NOMO-1 (cell line): ENCODE measurements around the gene GSK3B.
A peak's percentile ranks its signal among the peaks of the same experiment; 100 is the strongest.

ENCODE experiments used
- DNase-seq, 2 experiments: peaks; one replicate each; lab custom pipeline; 2025; ENCODE audit not compliant: unreplicated experiment in 2 of 2; lab: John Stamatoyannopoulos, UW

The GSK3B gene

DNA sequence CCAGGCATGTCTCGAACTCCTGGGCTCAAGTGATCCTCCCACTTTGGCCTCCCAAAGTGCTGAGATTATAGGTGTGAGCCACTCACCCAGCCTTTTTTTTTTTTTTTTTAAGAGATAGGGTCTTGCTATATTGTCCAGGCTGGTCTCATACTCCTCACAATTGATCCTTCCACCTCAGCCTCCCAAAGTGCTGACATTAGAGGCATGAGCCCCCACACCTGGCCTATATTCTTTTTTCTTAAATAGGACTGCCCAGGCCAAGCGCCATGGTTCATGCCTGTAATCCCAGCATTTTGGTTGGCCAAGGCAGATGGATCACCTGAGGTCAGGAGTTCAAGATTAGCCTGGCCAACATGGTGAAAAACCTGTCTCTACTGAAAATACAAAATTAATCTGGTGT lies 299.8 kb downstream of the GSK3B start:
- no peak for DNase-seq

DNA sequence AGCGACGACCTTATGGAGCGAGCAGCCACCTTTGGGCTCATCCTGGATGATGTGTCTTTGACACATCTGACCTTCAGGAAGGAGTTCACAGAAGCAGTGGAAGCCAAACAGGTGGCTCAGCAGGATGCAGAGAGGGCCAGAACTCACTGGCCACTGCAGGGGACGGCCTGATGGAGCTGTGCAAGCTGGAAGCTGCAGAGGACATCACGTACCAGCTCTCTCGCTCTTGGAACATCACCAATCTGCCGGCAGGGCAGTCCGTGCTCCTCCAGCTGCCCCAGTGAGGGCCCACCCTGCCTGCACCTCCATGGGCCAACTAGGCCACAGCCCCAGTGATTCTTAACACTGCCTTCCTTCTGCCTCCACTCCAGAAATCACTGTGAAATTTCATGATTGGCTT lies 302.0 kb downstream of the GSK3B start:
- DNase-seq = no peak

DNA sequence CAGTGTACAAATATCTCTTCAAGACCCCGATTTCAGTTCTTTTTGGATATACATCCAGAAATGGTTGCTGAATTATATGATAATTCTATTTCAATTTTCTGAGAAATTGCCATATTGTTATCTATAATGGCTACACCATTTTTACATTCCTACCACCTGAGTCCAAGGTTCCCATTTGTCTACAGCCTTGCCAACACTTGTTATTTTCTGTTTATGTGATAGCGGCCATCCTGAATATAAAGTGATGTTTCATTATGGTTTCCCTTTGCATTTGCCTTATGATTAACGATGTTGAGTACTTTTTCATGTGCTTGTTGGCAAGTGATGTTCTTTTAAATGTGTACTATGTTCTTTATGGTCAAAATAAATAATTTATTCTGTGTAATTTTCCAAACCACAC lies 303.9 kb downstream of the GSK3B start:
- no peak for DNase-seq

DNA sequence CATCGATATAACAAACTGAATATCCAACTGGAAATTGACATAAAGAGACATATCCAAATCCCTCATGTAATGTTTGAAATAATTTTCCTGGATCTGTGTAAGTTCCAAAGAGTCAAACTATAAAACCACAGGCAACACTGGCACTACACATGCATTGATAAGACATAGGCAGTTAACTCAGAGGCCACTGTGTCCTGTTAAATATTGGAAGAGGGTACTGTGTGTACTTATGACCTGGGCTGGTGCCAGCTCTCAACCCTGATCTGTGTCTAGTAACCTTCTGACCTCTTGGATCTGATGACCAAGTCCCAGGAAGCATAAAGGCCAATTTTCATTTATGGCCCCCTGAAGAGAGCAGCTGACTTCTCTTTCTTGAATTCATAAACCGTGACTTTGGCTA lies 307.8 kb downstream of the GSK3B start:
- no peak for DNase-seq

DNA sequence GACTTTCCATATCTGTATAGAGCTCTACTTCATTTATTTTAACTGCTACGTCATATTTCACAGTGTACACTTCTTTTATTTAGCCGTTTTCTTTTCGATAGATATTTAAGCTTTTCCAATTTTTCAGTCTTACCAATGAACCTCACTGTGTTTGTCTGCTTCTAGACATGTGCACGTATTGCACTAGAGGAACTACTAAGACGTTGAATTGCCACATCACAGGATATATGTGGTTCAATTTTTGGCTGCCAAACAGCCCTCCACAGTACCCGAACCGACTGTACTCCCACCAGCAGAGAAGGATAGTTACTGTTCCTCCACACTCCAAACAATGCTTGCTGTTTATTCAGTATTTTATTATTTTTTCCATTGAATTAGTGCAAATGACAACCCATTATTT lies 310.4 kb downstream of the GSK3B start:
- DNase-seq = peak; percentile 77 to 80

DNA sequence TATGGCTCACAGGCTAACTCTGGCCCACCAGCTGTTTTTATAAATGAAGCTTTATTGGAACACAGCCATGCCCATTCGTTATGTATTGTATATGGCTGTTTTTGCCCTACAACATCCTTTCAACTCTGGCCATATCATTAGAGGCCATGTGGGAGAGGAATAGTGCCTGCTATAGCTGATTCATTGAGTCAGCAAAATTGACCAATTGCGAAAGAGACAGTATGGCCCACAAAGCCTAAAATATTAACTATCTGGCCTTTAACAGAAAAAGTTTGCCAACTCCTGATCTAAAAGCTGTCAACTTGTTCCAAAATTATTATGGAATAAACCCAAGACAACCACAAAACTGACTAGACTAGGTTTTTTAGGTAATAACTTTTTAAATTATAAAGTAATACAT lies 311.0 kb downstream of the GSK3B start:
- no peak for DNase-seq

DNA sequence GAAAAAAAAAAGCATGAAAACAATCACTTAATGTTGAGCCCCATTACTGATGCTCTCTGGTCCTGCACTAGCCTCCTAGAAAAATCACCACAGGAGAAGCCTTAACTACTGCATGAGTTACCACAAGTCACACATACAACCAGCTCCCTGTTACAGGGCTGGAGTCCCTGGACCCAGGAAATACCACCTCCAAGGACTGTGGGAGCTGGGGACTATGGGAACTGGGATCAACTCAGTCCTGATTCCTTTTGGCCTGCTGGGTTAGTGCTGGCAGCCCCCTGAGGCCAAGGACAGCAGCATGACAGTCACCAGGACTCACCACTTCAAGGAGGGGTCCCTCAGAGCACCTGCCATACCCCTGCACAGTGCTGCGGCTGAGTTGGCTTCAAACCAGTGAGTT lies 311.8 kb downstream of the GSK3B start:
- no peak for DNase-seq

DNA sequence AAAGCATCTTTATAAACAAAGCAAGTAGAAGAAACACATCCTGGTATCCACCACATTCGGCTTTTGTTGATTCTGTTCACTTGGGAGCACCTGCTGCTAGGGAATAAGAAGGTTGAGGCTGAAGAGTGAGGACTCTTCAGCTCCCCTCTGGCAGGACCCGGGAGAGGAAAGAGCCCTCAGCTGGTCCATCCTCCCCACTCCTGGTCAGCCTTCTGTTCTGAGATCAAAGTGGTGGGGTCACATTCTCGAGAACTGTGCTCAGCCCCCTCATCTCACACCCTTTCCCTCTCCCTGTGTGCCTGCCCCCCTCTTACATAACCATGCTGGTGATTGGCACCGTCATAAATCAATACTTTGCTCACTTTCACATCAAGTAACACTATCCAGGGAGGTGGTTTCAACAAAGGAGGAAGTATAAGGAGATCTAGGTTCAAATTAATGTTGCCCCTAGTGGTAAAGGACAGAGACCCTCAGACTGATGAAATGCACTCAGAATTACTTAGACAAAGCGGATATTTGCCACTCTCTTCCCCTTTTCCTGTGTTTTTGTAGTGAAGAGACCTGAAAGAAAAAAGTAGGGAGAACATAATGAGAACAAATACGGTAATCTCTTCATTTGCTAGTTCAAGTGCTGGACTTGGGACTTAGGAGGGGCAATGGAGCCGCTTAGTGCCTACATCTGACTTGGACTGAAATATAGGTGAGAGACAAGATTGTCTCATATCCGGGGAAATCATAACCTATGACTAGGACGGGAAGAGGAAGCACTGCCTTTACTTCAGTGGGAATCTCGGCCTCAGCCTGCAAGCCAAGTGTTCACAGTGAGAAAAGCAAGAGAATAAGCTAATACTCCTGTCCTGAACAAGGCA lies 312.7 kb downstream of the GSK3B start, which contains the start of gene NR1I2:
NR1I2 (plus strand) TSS at position 772 of the 869 bp plus-strand sequence.
- peak in 1 of 2 experiments; percentile 51 for DNase-seq

DNA sequence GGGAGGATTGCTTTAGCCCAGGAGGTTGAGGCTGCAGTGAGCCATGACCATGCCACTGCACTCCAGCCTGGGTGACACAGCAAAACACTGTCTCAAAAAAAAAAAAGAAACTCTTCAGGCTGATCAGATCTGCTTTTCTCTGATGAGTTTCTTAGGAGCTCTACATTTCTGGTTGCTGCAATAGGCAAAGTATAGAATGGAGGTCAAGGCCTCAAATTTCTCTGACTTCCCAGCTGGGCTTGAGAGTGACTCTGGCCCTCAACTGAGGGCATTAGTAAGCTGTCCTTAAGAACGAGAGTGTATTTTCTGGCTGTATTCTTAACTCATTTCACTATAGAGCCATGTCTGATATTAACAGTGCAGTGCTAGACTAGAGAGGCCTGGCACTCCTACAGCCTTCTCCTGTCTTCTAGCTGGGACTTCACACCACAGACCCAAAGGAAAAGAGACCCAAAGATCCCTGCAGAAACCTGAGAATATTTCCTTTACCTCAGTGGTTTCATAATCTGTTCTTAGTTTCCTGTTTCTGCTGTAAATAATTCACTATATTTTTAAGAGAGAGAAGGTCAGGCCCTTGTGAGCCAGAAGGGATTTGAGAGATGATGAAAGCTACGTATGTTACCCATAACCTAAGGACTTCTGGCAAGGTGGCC lies 314.4 kb downstream of the GSK3B start:
- DNase-seq = peak in 1 of 2 experiments; percentile 51

DNA sequence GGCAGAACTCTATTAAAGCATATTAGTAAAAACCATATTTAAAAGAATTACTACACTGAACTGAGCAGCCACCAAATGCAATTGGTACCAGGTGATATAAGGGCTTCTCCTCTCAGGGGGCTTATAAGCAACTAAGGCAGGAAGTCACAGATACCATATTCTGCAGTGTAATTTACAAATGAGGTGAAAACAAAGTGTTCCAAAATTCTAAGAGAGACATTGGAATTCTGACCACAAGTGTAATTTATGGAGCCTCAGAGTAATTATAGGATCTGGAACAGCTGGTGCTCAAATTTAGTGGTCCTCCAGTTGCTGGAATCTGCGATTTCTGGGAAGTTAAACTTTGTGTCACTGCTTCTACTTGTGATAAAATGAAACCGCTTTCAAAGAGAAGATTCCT lies 315.4 kb downstream of the GSK3B start:
- no peak for DNase-seq

DNA sequence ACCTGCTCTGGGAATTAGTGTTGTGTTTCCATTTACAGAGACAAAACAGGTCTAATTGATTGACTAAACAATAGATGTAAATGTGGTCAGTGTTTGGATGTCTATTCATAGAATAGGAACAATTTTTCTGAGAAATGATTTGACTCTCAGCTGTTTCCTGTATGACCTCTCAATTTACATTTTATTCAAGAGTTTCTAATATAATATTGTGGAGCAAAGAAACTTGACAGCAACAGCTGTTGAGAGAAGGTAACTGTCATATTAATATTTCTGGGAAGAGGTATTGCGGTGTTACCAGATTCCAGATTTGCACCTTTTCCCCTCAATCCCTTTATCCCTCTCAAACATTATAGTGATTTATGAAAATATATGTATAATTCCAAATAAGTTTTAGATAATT lies 316.1 kb downstream of the GSK3B start:
- DNase-seq = no peak

DNA sequence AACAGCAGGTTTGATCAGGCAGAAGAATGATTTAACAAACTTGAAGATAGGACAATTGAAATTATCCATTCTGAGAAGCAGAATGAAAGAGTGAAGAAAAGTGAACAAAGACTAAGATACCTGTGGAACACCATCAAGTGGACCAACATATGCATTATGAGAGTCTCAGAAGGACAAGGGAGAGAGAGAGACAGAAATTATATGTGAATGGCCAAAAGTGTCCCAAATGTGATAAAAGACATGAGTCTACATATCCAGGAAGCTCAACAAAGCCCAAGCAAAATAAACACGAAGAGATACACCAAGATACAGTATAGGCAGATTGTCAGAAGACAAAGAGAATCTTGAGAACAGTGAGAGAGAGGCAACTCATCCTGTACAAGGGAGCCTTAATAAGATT lies 317.9 kb downstream of the GSK3B start:
- no peak for DNase-seq

DNA sequence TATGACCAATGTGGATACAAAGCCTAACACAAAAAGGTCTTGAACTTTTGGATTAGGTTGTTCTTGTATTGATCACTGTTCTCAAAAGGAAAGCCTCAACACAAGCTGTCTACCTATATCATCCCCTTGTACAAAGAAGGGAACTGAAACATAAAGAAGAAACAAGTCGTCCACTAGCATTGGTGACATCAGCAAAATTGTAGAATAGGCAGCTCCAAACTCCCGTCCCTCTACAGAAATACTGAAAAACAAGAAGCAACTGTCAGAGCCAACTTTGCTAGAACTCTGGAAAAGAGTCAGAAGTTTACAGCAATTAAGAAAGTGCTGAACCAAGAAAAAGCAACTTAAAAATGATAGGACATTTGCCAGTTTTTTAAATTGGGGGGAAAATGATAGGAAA lies 319.8 kb downstream of the GSK3B start:
- DNase-seq = peak; percentile 45 to 91
